Activated CD8-positive, alpha-beta memory T cell treated with anti-CD3 and anti-CD28 coated beads, Interleukin-2, amount 50 U/mL, for 48 hours (primary cell): ENCODE results near the gene WFDC13.
"Not testable (repeated sequence)": the region's sequence is repeated elsewhere in the genome, so short reads cannot be mapped to it uniquely, and the experiment has no call there.

ENCODE experiments used
- DNase-seq: peaks from one replicate; pipeline ENCODE4 v3.0.0-alpha.2; 2020

WFDC13 gene, protein sequence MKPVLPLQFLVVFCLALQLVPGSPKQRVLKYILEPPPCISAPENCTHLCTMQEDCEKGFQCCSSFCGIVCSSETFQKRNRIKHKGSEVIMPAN

GRCh38 chr20:45701873-45702272 lies at the start of gene WFDC13:
Gene WFDC13 (plus strand): TSS chr20:45702038. CDS start chr20:45702124, 86 bp downstream.
- DNase-seq, result no peak

- not testable (repeated sequence) for DNase-seq
Measured at GRCh38 chr20:45657038-45657437, 44.8 kb upstream of the WFDC13 start.

GRCh38 chr20:45670139-45670538 lies 31.7 kb upstream of the WFDC13 start, which contains the start of gene WFDC11:
Gene WFDC11 (minus strand): TSS chr20:45670239. CDS start chr20:45650600, 19,639 bp downstream.
- no peak for DNase-seq

GRCh38 chr20:45672765-45673164 lies 29.1 kb upstream of the WFDC13 start:
- no peak for DNase-seq

GRCh38 chr20:45679650-45680049 lies 22.2 kb upstream of the WFDC13 start:
- no peak for DNase-seq

DNA sequence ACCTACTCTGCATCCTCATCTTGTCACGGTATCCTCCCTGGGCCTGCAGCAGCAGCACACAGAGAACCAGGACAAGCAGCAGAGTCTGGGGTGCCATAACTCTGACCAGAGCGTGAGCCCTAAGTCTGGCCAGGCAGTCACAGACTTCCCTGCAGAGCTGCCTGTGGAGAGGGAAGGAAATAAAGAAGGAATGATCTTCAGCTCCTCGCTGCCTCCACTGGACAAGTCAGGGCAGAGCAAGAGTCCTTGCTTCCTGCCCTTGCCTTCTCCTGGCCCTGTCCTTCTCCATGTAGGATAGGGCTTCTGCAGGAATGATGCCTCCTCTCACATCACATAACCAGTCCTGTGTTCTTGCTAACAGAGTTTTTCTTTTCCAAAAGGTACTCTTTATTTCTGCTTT lies 15.9 kb upstream of the WFDC13 start:
- no peak for DNase-seq

DNA sequence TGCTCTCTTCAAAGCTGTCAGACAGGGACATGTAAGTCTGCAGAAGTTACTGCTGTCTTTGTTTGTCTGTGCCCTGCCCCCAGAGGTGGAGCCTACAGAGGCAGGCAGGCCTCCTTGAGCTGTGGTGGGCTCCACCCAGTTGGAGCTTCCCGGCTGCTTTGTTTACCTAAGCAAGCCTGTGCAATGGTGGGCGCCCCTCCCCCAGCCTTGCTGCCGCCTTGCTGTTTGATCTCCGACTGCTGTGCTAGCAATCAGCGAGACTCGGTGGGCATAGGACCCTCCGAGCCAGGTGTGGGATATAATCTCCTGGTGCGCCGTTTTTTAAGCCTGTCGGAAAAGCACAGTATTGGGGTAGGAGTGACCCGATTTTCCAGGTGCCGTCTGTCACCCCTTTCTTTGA lies 8.5 kb upstream of the WFDC13 start:
- not testable (repeated sequence) for DNase-seq

DNA sequence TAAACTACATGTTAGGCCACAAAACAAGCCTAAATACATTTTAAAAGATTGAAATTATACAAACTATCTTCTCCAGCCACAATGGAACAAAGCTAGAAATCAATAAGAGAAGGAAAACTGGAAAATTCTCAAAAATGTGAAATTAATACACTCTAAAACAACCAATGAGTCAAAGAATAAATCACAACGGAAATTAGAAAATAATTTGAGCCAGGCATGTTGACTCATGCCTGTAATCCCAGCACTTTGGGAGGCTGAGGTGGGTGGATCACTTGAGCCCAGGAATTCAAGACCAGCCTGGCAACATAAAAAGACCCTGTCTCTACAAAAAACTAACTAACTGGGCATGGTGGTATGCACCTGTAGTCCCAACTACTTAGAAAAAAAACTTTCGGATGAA lies 6.3 kb upstream of the WFDC13 start:
- no peak for DNase-seq

DNA sequence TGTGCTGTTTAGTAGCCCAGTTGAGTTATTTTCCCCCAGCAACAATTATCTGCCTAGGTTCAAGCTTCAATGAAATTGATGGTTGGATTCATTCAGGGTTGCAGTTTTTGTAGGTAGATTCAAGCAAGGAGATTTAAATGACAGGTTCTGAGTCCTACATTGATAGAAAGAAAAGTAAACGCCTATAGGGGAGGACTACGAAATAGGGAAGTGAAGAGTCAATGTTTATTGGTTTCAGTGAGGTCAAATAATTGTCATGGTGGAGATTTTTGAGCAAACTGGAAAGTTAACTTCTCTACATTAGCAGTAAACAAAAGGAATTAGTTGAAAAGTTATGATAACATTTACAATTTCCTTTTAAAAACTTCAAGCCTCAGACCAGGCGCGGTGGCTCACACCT lies 734 bp upstream of the WFDC13 start:
- no peak for DNase-seq

GRCh38 chr20:45704969-45705637 lies 3.3 kb downstream of the WFDC13 start, which contains the start of gene WFDC10B:
Gene WFDC10B (minus strand): TSS chr20:45705019. CDS start chr20:45685992, 19,027 bp downstream.
- DNase-seq, result no peak

GRCh38 chr20:45716141-45716688 lies 14.4 kb downstream of the WFDC13 start:
- not testable (repeated sequence) for DNase-seq

- no peak for DNase-seq
Measured at GRCh38 chr20:45722047-45722446, 20.2 kb downstream of the WFDC13 start, which contains the start of gene SPINT4. Gene SPINT4 (plus strand): TSS chr20:45722347. CDS start chr20:45722368, 21 bp downstream.

GRCh38 chr20:45725134-45725533 lies 23.3 kb downstream of the WFDC13 start:
- no peak for DNase-seq

DNA sequence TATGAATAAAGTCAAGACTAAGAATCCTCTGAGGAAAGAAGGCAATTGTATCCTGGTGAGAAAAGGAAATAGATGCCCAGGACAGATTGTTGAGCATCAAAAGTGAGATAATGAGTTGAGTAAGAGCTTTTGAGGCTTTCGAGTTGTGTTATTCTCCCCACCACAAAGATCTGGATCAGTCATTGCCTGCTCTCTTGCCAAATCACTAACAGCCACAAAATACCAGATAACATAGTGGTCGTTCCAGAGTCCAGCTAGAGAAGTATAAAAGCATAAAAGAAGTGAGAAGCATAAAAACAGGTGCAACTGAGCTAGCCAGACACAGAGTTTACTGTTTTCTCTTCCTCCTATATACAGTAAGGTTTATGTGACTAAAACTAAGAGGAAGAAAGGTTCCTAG lies 25.2 kb downstream of the WFDC13 start:
- no peak for DNase-seq

DNA sequence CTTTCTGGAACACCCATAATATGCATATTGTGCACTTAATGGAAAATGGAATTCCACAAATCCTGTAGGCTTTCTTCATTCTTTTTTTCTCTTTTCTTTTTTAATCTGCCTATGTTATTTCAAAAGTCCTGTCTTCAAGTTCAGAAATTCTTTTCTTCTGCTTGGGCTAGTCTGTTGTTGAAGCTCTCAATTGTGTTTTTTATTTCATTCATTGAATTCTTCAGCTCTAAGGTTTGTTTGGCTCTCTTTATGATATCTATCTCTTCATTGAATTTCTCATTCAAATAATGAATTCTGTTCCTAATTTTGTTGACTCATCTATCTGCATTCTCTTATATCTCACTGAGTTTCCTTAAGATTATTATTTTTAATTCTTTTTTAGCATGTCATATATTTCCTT lies 30.4 kb downstream of the WFDC13 start:
- DNase-seq, result no peak

DNA sequence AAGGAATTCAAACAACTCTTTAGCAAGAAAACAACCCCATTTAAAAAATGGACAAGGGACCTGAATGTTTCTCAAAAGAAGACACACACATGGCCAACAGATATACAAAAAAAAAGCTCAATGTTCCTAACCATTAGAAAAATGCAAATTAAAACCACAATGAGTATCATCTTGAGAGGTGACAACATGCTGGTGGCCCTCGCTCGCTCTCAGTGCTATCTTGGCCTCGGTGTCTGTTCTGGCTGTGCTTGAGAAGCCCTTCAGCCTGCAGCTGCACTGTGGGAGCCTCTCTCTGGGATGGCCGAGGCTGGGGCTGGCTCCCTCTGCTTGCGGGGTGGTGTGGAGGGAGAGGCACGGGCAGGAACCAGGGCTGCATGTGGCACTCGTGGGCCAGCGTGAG lies 33.7 kb downstream of the WFDC13 start:
- no peak for DNase-seq

DNA sequence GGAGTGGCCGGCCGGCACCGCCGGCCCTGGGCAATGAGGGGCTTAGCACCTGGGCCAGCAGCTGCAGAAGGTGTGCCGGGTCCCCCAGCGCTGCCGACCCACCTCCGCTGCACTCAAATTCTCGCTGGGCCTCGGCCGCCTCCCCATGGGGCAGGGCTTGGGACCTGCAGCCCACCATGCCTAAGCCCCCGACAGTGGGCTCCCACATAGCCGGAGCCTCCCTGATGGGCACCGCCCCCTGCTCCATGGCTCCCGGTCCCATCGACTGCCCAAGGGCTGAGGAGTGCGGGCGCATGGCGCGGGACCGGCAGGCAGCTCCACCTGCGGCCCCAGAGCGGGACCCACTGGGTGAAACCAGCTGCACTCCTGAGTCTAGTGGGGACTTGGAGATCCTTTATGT lies 34.1 kb downstream of the WFDC13 start:
- DNase-seq, result no peak

DNA sequence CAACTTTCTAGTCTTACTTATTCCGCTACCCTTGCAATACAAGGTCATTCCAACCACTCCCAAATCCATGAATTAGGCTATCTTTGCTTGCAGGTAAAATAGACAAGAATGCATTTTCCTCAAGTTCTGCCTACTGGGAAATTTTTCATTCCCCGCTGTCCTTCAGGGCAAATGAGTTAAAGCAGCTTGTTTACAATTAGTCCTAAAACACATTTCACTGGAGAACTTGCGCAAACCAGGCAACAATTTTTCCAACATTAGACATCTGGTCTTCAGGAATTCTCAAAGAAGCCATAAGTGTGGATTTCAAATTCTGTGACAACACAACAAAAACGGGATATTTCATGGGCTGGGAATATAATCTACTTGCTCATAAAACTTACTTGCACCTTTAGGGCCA lies 40.8 kb downstream of the WFDC13 start:
- no peak for DNase-seq

GRCh38 chr20:45745015-45745414 lies 43.2 kb downstream of the WFDC13 start:
- no peak for DNase-seq

DNA sequence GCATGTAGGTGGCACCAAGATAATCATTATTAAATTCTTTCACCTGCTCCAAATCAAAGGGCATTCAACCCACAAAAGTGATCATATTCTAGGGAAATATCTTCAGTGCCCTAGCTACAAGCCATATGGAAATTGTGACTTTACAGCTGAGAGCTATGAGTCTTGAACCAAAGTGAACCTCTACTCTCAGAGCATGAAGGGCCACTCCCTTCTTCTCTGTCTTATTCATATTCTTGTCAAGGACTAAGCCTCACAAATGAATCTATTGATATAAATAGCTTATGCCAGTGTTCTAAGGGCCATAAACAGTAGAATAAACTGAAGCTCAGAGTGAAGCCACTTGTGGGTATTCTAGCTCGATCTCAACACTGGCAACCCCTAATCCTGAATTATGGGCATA lies 49.9 kb downstream of the WFDC13 start:
- no peak for DNase-seq

- DNase-seq, result no peak
Measured at GRCh38 chr20:45752746-45753145, 50.9 kb downstream of the WFDC13 start.

GRCh38 chr20:45758096-45758495 lies 56.3 kb downstream of the WFDC13 start:
- DNase-seq, result peak; percentile 35
